Activated T-cell treated with anti-CD3 and anti-CD28 coated beads, Interleukin-2, amount 50 U/mL, for 24 hours (primary cell): ENCODE measurements around the gene UBE3B.

Experiments used
- DNase-seq: peaks from one replicate; pipeline ENCODE4 v3.0.0-alpha.2; 2020
- H3K27ac Mint-ChIP-seq: 2 replicates; pipeline ENCODE4 v1.8.0; 2020; ENCODE audit warnings: mild to moderate bottlenecking, mixed read lengths
- H3K27me3 Mint-ChIP-seq: 2 replicates; pipeline ENCODE4 v1.8.0; 2020; ENCODE audit warnings: mixed read lengths
- H3K36me3 Mint-ChIP-seq: 2 replicates; pipeline ENCODE4 v1.8.0; 2020; ENCODE audit warnings: low read depth, mixed read lengths
- H3K4me1 Mint-ChIP-seq: 2 replicates; pipeline ENCODE4 v1.8.0; 2020; ENCODE audit warnings: low read depth, mixed read lengths
- H3K4me3 Mint-ChIP-seq: 2 replicates; pipeline ENCODE4 v1.8.0; 2020; ENCODE audit warnings: mild to moderate bottlenecking, moderate library complexity, mixed read lengths
- H3K9me3 Mint-ChIP-seq: 2 replicates; pipeline ENCODE4 v1.8.0; 2020; ENCODE audit warnings: mixed read lengths

Gene UBE3B

DNA sequence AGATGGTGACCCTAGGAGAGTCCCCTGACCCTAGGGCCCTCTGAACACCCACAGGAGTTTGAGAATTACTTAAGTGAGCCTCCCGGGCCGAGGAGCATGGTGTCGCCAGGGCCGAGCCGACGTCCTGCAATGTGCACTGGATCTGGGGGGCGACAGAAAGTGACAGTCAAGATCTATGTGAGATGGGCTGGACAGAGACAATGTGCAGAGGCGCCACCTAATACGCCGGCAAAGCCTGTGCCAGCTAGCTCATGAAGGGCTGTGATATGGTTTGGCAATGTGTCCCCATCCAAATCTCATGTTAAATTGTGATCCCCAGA lies 84.2 kb downstream of the UBE3B start:
- Mint-ChIP-seq H3K9me3 (peaks cover 6% of the 10 kb centered on the region), H3K4me1 (no peaks in the 10 kb centered on the region)
- DNase-seq: no peak

DNA sequence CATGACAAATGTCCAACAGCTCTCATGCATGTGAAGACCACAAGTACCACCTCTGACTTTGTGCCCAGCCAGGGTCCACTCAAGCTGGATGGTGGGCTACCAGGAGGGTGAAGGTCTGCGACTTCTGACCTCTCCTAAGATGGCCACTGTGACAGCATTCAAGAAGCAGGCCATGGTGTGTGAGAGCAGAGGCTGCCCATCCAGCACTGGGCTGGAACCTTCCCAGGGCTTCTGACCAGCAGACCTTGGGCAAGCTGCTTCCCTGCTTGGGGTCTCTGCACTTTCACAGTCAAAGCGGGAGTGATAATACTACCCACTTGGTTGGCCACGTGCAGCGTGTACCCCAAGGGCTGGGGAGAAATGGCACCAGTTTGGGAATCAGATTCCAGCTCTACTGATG lies 85.4 kb downstream of the UBE3B start:
- no peak for DNase-seq
- Mint-ChIP-seq H3K9me3 (peaks cover 6% of the 10 kb centered on the region), H3K36me3 (peaks cover 74% of the 10 kb centered on the region)

More for the DNA sequence above, 84.2 kb downstream of the UBE3B start:
- Mint-ChIP-seq H3K27me3 (no peaks in the 10 kb centered on the region), H3K4me3 (no peak overlapping the region), H3K27ac (no peak overlapping the region), H3K36me3 (peaks cover 66% of the 10 kb centered on the region)

DNA sequence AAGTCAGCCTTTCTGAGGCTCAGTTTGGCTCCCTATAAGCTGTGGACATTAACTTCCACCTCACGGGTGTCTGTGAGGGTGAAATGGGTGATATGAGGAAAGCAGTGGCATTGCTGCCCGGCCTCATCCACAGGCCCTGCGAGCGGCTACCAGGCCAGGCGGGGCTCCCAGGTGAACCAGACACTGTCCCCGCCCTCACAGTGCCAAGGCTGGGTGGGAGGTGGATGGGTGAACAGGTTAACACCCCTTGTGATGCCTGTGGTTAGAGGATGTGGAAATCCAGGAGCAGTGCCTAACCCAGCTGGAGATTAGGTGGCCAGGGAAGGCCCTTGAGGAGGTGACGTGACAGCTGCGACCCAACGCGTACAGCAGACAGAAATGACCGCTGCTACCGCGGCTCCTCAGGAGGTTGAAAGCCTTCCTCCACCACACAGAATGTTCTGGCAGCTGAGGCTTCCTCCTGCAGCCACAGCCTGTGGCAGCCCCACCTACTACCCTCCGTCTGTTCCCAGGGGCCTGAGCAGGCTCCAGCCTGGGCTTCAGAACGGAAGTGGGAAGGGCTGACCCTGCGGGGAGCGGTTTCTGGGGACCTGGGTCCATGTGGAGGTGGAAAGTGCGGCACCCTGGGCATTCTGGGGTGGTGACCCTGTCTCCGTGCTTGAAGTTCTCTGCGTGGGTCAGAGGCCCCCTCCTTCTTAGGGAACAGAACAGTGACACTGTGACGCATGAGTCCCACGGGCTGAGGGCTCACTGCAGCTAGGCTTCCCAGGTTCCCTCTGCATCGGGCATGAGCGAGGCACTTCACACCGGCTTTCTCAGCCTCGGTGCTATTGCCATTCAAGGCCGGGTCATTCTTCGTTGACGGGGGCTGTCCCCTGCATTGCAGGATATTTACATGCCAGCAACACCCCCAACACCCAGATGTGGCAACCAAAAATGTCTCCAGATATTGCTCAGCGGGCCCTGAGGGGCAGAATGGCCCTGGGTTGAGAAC lies 86.2 kb downstream of the UBE3B start:
- DNase-seq: no peak
- H3K4me3 Mint-ChIP-seq: no peak overlapping the region
- H3K4me1 Mint-ChIP-seq: no peaks in the 10 kb centered on the region
- peaks cover 6% of the 10 kb centered on the region for H3K9me3 Mint-ChIP-seq
- no peaks in the 10 kb centered on the region for H3K27me3 Mint-ChIP-seq
- peaks cover 80% of the 10 kb centered on the region for H3K36me3 Mint-ChIP-seq
- H3K27ac Mint-ChIP-seq: no peak overlapping the region

More for the DNA sequence above, 85.4 kb downstream of the UBE3B start:
- Mint-ChIP-seq H3K4me3 (no peak overlapping the region), H3K27ac (no peak overlapping the region), H3K4me1 (no peaks in the 10 kb centered on the region), H3K27me3 (no peaks in the 10 kb centered on the region)

DNA sequence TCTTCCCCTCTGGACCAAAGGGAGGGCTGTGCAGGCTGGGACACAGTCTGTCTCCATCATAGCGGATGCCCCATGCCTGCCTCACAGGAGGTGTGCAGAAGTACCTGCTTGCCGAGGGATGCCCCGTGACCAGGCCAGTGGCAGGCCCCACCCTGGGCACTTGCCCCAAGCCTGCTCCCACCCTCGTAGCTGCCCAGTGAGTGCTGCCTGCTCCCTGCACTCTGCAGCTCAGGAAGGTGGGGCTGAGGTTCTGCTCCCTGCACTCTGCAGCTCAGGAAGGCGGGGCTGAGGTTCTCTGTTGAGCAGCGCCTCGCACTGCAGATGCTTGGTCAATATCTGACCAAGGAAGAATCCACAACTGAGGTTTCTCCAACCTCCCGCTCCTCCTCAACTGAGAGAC lies 89.0 kb downstream of the UBE3B start:
- H3K27ac Mint-ChIP-seq: no peak overlapping the region
- peaks cover 6% of the 10 kb centered on the region for H3K9me3 Mint-ChIP-seq
- peaks cover 97% of the 10 kb centered on the region for H3K36me3 Mint-ChIP-seq
- no peak overlapping the region for H3K4me3 Mint-ChIP-seq
- peaks cover 1% of the 10 kb centered on the region for H3K4me1 Mint-ChIP-seq
- DNase-seq: no peak
- no peaks in the 10 kb centered on the region for H3K27me3 Mint-ChIP-seq

DNA sequence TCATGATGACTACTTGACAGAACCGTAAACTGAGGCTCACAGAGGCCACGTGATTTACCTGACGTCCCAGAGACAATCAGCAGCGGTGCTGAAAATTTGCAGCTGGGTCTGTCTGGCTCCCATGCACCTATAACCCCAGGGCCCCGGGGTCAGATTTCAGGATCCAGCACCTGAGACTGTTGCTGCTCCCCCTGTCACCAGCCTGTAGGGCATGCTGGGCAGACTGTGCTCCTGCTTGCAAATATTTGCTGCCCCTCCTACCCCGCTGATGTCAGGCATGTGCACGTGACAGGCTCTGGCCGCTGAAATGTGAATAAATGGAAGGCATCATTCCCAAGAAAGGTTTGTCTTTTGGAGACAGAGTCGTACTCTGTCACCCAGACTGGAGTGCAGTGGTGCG lies 89.9 kb downstream of the UBE3B start:
- H3K36me3 Mint-ChIP-seq: peaks cover 93% of the 10 kb centered on the region
- peaks cover 6% of the 10 kb centered on the region for H3K4me1 Mint-ChIP-seq

DNA sequence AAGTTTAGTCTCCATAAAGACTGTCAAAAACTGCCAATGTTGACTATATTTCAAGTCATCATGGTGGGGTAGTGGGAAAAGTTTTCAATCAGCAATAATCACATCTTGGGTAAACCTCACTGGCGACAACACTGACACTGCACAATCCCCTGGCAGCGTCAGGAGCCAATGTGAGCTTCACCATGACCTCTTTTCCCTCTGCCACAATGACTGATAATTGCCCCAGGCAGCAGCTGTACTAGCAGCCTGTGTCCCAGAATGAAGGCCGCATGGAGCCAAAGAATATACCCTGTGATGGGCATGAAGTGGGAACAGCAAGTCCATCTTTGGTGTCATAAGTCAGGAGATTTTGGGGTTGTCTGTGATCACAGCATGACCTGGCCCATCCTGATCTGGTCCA lies 90.5 kb downstream of the UBE3B start:
- no peak overlapping the region for H3K4me3 Mint-ChIP-seq
- H3K27ac Mint-ChIP-seq: peak overlapping the region; percentile 12
- DNase-seq: no peak
- no peaks in the 10 kb centered on the region for H3K27me3 Mint-ChIP-seq
- H3K4me1 Mint-ChIP-seq: peaks cover 13% of the 10 kb centered on the region
- peaks cover 92% of the 10 kb centered on the region for H3K36me3 Mint-ChIP-seq
- H3K9me3 Mint-ChIP-seq: no peaks in the 10 kb centered on the region

More for the DNA sequence above, 89.9 kb downstream of the UBE3B start:
- Mint-ChIP-seq H3K4me3 (no peak overlapping the region), H3K9me3 (peaks cover 3% of the 10 kb centered on the region), H3K27ac (no peak overlapping the region), H3K27me3 (no peaks in the 10 kb centered on the region)
- DNase-seq: no peak

DNA sequence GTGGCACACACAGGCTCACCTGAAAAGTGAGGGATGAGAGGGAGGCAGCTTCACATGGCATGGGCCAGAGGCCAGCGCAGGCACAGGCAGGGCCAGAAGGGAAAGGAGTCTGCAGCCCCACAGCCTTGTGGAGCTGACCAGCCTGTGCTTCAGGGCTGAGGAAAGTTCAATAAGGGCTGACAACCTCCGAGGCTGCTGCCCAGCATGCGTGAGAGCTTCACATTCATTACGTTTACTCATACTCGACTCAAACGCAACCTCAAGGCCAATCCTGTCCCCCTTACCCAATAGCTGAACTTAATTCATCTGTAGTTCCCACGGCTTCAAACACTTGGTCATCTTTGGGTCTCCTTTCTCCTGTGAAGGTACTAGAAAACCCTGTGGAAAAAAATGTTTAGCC lies 91.1 kb downstream of the UBE3B start:
- Mint-ChIP-seq H3K9me3 (no peaks in the 10 kb centered on the region), H3K36me3 (peaks cover 91% of the 10 kb centered on the region), H3K4me3 (no peak overlapping the region), H3K27ac (peak overlapping the region; percentile 12), H3K27me3 (no peaks in the 10 kb centered on the region), H3K4me1 (peaks cover 16% of the 10 kb centered on the region)
- DNase-seq: no peak

DNA sequence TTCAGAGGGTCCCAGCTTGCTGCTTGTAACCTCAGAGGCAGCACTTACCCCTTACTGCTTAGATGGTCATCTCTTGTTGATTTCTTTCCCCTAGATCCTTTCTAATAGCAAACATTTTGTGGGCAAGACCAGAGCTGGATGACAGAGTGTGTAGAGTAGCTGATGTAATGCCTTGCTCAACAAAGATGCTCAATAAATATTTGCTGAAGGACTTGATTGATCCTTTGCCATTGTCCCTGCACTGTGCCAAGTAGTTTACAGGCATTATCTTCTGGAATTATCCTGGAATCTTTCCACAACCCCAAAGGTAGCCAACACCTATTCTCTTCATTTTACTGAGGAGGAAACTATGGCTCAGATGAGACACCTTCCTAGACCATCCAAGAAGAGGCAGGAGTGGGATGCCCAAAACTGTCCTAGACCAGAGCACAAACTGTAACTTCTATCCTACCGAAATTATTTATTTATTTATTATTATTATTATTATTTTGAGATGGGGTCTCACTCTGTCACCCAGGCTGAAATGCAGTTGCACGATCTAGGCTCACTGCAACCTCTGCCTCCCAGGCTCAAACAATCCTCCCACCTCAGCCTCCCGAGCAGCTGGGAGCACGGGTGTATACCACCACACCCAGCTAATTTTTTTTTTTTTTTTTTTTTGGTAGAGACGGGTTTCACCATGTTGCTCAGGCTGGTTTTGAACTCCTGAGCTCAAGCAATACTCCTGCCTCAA lies 94.5 kb downstream of the UBE3B start:
- Mint-ChIP-seq H3K27me3 (no peaks in the 10 kb centered on the region), H3K4me3 (peak overlapping the region; percentile 87), H3K36me3 (peaks cover 74% of the 10 kb centered on the region), H3K9me3 (no peaks in the 10 kb centered on the region), H3K27ac (peak overlapping the region; percentile 98), H3K4me1 (peaks cover 29% of the 10 kb centered on the region)
- DNase-seq: no peak

DNA sequence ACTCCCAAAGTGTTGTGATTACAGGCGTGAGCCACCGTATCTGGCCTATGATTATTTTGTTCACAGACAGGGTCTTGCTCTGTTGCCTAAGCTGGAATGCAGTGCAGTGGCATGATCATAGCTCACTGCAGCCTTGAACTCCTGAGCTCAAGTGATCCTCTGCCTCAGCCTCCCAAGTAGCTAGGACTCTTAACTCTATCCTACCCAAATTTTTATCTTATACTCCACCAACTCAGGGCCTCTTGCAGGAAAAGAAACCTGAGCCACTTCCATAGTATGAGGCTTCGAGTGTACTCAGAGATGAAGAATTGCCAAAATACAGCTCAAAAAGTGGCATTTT lies 95.0 kb downstream of the UBE3B start:
- Mint-ChIP-seq H3K4me3 (peak overlapping the region; percentile 87), H3K27ac (peak overlapping the region; percentile 98), H3K9me3 (no peaks in the 10 kb centered on the region), H3K36me3 (peaks cover 74% of the 10 kb centered on the region), H3K4me1 (peaks cover 29% of the 10 kb centered on the region), H3K27me3 (no peaks in the 10 kb centered on the region)
- no peak for DNase-seq

DNA sequence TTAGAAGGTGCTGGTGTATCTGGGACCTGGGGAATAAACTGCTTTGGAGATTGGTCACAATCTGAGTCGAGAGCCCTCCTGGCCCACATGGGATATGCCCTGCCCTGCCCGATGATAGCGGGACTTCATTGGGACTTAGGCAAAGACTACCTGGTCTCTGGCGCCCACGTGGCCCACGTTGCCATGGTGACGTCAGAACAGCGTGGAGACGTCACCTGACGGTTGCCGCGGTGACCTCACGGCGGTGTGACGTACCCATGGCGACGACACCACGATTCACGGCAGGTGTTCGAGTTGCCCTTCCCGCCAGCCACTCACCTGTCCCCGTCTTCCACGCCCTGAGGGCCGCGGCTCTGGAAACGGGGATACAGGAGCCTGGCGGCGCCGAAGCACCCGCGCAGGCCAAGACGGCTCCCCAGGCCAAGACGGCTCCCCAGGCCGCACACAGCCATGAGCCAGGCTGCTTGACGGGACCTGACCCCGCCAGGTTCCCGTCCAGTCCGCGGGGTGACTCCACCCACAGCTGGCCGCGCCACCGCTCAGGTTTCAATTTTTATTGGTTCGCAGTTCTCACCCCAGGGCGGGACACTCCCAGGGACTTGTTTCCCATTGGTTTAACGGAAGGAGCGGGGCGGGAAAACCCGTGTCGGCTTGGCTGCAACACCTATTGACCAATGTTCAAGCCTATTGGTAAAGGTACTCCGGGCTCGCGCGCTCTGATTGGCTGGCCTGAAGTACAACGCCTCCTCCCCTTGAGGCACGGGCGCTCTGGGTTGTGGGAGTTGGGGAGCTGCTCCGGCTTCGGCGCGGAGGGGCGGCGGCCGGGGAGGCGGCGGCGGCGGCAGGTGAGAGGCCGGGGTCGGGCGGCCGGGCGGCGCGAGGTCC lies 95.8 kb downstream of the UBE3B start, which contains the start of the genes MMAB and MVK:
Gene MMAB (minus strand): TSS at position 476 of the 885 bp plus-strand sequence. CDS start 24 bp downstream, at position 452.
Gene MVK (plus strand): TSS at position 766 of the 885 bp plus-strand sequence. CDS start 1,029 bp downstream, outside the sequence.
- Mint-ChIP-seq H3K27ac (peak within 1 kb of the TSS; percentile 98), H3K4me3 (peak within 1 kb of the TSS; percentile 87), H3K36me3 (peaks cover 74% of the 10 kb centered on the region), H3K4me1 (peaks cover 29% of the 10 kb centered on the region), H3K27me3 (no peaks in the 10 kb centered on the region), H3K9me3 (no peaks in the 10 kb centered on the region)
- DNase-seq: peak; percentile 96

DNA sequence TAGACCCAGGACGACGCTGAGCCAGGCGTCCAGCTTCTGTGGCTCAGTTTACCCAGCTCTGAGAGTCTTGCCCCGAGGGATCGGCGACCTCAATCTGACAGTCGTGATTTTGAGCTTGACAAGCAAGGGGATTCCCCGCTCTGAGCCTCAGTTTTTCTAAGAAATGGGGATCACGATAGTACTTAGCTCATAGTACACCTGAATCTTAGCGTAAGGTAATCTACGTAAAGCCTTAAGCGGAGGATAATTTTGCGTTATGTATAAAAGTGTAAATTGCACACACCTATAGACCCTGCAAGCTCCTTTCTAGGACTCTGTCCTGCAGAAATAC lies 96.4 kb downstream of the UBE3B start:
- Mint-ChIP-seq H3K27me3 (no peaks in the 10 kb centered on the region), H3K4me1 (peaks cover 29% of the 10 kb centered on the region), H3K27ac (peak overlapping the region; percentile 98), H3K36me3 (peaks cover 75% of the 10 kb centered on the region), H3K4me3 (peak overlapping the region; percentile 87), H3K9me3 (no peaks in the 10 kb centered on the region)
- no peak for DNase-seq

DNA sequence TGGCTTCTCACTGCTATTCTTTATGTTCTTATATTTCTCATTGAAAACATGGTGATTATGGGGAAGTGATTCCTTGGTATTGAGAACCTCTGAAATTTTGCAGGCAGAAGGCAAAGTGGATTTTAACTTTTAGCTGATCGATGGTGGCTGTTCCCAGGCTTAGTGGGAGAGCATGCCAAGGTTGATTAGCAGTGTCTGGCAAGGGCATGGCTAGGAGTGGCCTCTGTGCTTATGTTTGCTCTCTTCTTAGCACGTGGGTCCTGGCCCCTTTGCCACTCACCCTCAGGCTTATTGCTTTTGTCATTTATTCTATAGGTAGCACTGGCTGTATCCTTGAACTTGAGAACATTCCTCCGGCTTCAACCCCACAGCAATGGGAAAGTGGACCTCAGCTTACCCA lies 98.2 kb downstream of the UBE3B start:
- no peak overlapping the region for H3K27ac Mint-ChIP-seq
- no peaks in the 10 kb centered on the region for H3K27me3 Mint-ChIP-seq
- H3K9me3 Mint-ChIP-seq: no peaks in the 10 kb centered on the region
- no peak for DNase-seq
- no peak overlapping the region for H3K4me3 Mint-ChIP-seq
- peaks cover 73% of the 10 kb centered on the region for H3K36me3 Mint-ChIP-seq
- H3K4me1 Mint-ChIP-seq: peaks cover 29% of the 10 kb centered on the region

DNA sequence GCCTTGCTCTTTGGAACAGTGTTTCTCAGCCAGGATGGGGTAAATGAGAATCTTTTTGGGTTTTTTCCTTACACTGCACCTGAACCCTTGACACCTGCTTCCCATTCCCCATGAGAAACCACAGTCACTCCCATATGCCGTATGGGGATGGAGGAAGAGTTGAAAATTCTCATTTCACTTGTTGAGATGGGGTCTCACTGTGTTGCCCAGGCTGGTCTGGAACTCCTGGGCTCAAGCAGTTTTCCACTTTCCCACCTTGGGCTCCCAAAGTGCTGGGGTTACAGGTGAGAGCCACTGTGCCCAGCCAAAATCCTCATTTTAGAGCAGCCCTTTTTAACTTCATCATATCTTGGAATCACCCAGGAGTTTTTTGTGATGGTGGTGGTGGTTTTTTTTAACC lies 99.9 kb downstream of the UBE3B start:
- Mint-ChIP-seq H3K4me3 (no peak overlapping the region), H3K27me3 (no peaks in the 10 kb centered on the region), H3K36me3 (peaks cover 78% of the 10 kb centered on the region), H3K9me3 (no peaks in the 10 kb centered on the region), H3K27ac (no peak overlapping the region), H3K4me1 (peaks cover 23% of the 10 kb centered on the region)
- DNase-seq: no peak

DNA sequence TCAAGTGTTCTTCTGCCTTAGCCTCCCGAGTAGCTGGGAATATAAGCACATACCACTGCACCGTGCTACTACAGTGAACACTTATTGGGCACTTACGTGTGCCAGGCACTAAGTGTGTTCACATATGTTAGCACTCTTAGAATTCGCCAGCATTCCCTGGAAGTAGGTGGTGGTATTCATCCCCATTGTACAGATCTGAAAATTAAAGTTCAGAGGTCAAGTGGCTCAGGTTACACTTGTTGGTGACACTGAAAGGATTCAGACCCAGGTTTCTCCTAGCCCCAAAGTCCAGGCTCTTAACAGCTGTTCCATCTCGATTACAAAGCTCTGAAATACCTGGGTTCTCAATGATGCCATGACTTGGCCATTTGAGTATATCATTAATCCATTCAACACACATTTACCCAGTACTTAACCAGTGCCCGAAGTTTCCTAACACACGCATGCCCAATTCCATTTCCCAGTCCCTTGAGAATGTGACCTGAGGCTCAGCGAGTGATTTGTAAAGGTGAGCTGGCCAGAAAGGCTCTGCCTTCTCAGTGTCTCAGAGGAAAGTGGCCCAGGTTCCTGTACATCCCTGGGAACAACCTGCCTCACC lies 101.0 kb downstream of the UBE3B start:
- peaks cover 72% of the 10 kb centered on the region for H3K36me3 Mint-ChIP-seq
- H3K4me3 Mint-ChIP-seq: no peak overlapping the region
- H3K4me1 Mint-ChIP-seq: peaks cover 13% of the 10 kb centered on the region
- H3K27ac Mint-ChIP-seq: no peak overlapping the region
- no peaks in the 10 kb centered on the region for H3K9me3 Mint-ChIP-seq
- DNase-seq: no peak
- H3K27me3 Mint-ChIP-seq: no peaks in the 10 kb centered on the region
